GM12878 (cell line): ENCODE results near the gene LIPG. TPM values are rescaled to one million over a fixed set of nuclear protein-coding genes. Genes with fewer than 3 reads are reported as not detected.

Experiments
- ATAC-seq: fragments of 200-7000 bp; cut with Tn5 transposase; 3 replicates; pipeline ENCODE4 v1.9.1; 2020; ENCODE audit warnings: mild to moderate bottlenecking, moderate library complexity
- BruUV-seq: library from RNA; stranded (reverse); fragments of 400-500 nt; replicated peaks from 2 replicates; lab custom pipeline; 2021; lab: Mats Ljungman, UMichigan
- CTCF ChIA-PET: fragments of 300-600 bp; sonication (Branson Sonifier 250); formaldehyde crosslinking; extraction: SDS; loops from one replicate; lab custom pipeline; 2021; ENCODE audit warnings: inconsistent platforms; lab: Yijun Ruan, JAX
- POLR2A ChIA-PET: fragments of 350-600 bp; formaldehyde crosslinking; extraction: SDS; loops from one replicate; lab custom pipeline; 2021; ENCODE audit warnings: inconsistent platforms; lab: Charles Lee
- RAD21 ChIA-PET: fragments of 300-600 bp; sonication (Branson Sonifier 250); formaldehyde crosslinking; loops from one replicate; lab custom pipeline; 2023; ENCODE audit warnings: antibody characterized with exemption; ENCODE audit not compliant: unreplicated experiment; lab: Charles Lee
- SMC1A ChIA-PET: fragments of 300-600 bp; sonication (Branson Sonifier 250); formaldehyde crosslinking; loops from one replicate; lab custom pipeline; 2023; ENCODE audit not compliant: unreplicated experiment, uncharacterized antibody; lab: Charles Lee
- DNase-seq: peaks from one replicate; pipeline ENCODE4 v3.0.0-alpha.2; 2011; ENCODE audit warnings: low read depth, low spot score
- FAIRE-seq: peaks from 3 replicates; lab custom pipeline; 2011; peaks lifted over from hg19 to GRCh38; lab: Jason Lieb, UNC
- H2AFZ ChIP-seq: 2 replicates; pipeline ENCODE4 v1.6.0; 2011; ENCODE audit warnings: low read depth, low read length, control low read depth; ENCODE audit not compliant: control insufficient read depth
- H3K27ac ChIP-seq: 2 replicates; pipeline ENCODE4 v1.5.1; 2011; ENCODE audit warnings: control low read depth; ENCODE audit not compliant: control insufficient read depth, insufficient read depth
- H3K27me3 ChIP-seq, 2 experiments: replicated peaks in 1 of 2; 2 replicates each; pipeline versions ENCODE4 v1.6.0 to v1.6.1; 2011; ENCODE audit warnings: low read length in 1 of 2; ENCODE audit not compliant: control insufficient read depth in 2 of 2, insufficient read depth in 2 of 2
- H3K36me3 ChIP-seq, 2 experiments: 2 replicates each; pipeline ENCODE4 v1.5.1; 2011; ENCODE audit warnings: low read length in 1 of 2; ENCODE audit not compliant: control insufficient read depth in 2 of 2, insufficient read depth in 2 of 2
- H3K4me1 ChIP-seq: 2 replicates; pipeline ENCODE4 v1.6.1; 2011; ENCODE audit warnings: mild to moderate bottlenecking, low read length, moderate library complexity, mixed read lengths; ENCODE audit not compliant: control insufficient read depth, insufficient read depth
- H3K4me2 ChIP-seq: 2 replicates; pipeline ENCODE4 v1.6.0; 2011; ENCODE audit warnings: control low read depth; ENCODE audit not compliant: control insufficient read depth, insufficient read depth
- H3K4me3 ChIP-seq: fragments of 200-600 bp; sonication (generic); 2 replicates; pipeline ENCODE4 v1.5.1; 2016
- H3K79me2 ChIP-seq: 2 replicates; pipeline ENCODE4 v1.6.0; 2011; ENCODE audit warnings: low read length; ENCODE audit not compliant: control insufficient read depth, insufficient read depth
- H3K9ac ChIP-seq: 2 replicates; pipeline ENCODE4 v1.8.0; 2011; ENCODE audit warnings: low read length, control low read depth, mixed read lengths; ENCODE audit not compliant: control insufficient read depth, insufficient read depth
- H3K9me3 ChIP-seq: replicated peaks from 3 replicates; pipeline ENCODE4 v1.5.1; 2011; ENCODE audit warnings: mild to moderate bottlenecking, low read length; ENCODE audit not compliant: control insufficient read depth, insufficient read depth
- H4K20me1 ChIP-seq: 2 replicates; pipeline ENCODE4 v1.6.0; 2011; ENCODE audit not compliant: control insufficient read depth, insufficient read depth
- CEBPB ChIP-seq, 2 experiments: fragments of 150-350 bp in 1 of 2; IDR thresholded peaks; 2 replicates each; pipeline ENCODE4 v1.6.1; 2012 to 2014; ENCODE audit warnings: low read depth in 2 of 2, low read length in 2 of 2, borderline replicate concordance in 1 of 2, inconsistent platforms in 1 of 2
- ELK1 ChIP-seq: IDR thresholded peaks from 2 replicates; pipeline ENCODE4 v1.6.1; 2012; ENCODE audit warnings: low read depth, low read length, improper control_type of control experiment
- FOXK2 ChIP-seq: fragments of 450-650 bp; IDR thresholded peaks from 2 replicates; pipeline ENCODE4 v1.6.1; 2017; ENCODE audit warnings: mild to moderate bottlenecking, moderate library complexity
- HCFC1 ChIP-seq: fragments of 150-350 bp; IDR thresholded peaks from 2 replicates; pipeline ENCODE4 v1.6.1; 2014; ENCODE audit warnings: low read length
- HDAC6 ChIP-seq: fragments of 200-600 bp; sonication (generic); IDR thresholded peaks from one replicate; pipeline ENCODE4 v1.8.0; 2017; ENCODE audit warnings: antibody characterized with exemption; ENCODE audit not compliant: unreplicated experiment
- HDGF ChIP-seq: fragments of 450-650 bp; IDR thresholded peaks from 2 replicates; pipeline ENCODE4 v1.6.1; 2016; ENCODE audit warnings: antibody characterized with exemption
- JUNB ChIP-seq: IDR thresholded peaks from 2 replicates; pipeline ENCODE4 v1.6.1; 2016; ENCODE audit warnings: antibody characterized with exemption, mild to moderate bottlenecking
- LARP7 ChIP-seq: fragments of 450-650 bp; IDR thresholded peaks from 2 replicates; pipeline ENCODE4 v1.6.1; 2017; ENCODE audit warnings: mild to moderate bottlenecking
- MYB ChIP-seq: fragments of 150-350 bp; IDR thresholded peaks from 2 replicates; pipeline ENCODE4 v1.6.1; 2014; ENCODE audit warnings: mild to moderate bottlenecking, low read depth, low read length, borderline replicate concordance
- NR2C1 ChIP-seq: fragments of 450-650 bp; IDR thresholded peaks from 2 replicates; pipeline ENCODE4 v1.6.1; 2017; ENCODE audit warnings: antibody characterized with exemption, mild to moderate bottlenecking, moderate library complexity
- SMARCA5 ChIP-seq: fragments of 450-650 bp; IDR thresholded peaks from 2 replicates; pipeline ENCODE4 v1.6.1; 2017; ENCODE audit warnings: mild to moderate bottlenecking
- TAF1 ChIP-seq: IDR thresholded peaks from 2 replicates; pipeline ENCODE4 v1.6.1; 2011; ENCODE audit warnings: mild to moderate bottlenecking, low read depth, low read length, borderline replicate concordance
- TBL1XR1 ChIP-seq: IDR thresholded peaks from 2 replicates; pipeline ENCODE4 v1.6.1; 2012; ENCODE audit warnings: low read depth, low read length, improper control_type of control experiment
- ZNF217 ChIP-seq: fragments of 450-650 bp; IDR thresholded peaks from 2 replicates; pipeline ENCODE4 v1.6.1; 2017; ENCODE audit warnings: antibody characterized with exemption, mild to moderate bottlenecking
- ZNF687 ChIP-seq: fragments of 450-650 bp; IDR thresholded peaks from 2 replicates; pipeline ENCODE4 v1.6.1; 2017; ENCODE audit warnings: mild to moderate bottlenecking, moderate library complexity
- WGBS: methylation state at CpG from one replicate; pipeline ENCODE4 v1.1.6; 2016; ENCODE audit warnings: low lambda C conversion rate; ENCODE audit not compliant: insufficient replicate concordance, insufficient coverage; ENCODE audit errors: missing lambda C conversion rate; 5-methylcytosine and 5-hydroxymethylcytosine counted together
- in situ Hi-C: fragments of 300-500 bp; cut with MboI; formaldehyde crosslinking; loops from 9 replicates; pipeline ENCODE4 v1.14.3; 2018; ENCODE audit warnings: mixed read lengths
- intact Hi-C: fragments of 100-400 bp; cut with micrococcal nuclease; formaldehyde crosslinking; loops from one replicate; pipeline ENCODE4 v1.14.2; 2022; ENCODE audit not compliant: unreplicated experiment
- polyA plus RNA-seq, 11 experiments: library from polyadenylated mRNA; depleted of rRNA in 4 of 11; unstranded in 6 of 11; stranded (reverse) in 5 of 11; fragments of >200 nt; fragmentation: Nextera tagmentation in 4 of 11; fragmentation: Illumina TruSeq in 1 of 11; extraction: Ambion mirVana in 4 of 11; extraction: Trizol in 1 of 11; gene quantifications; 1 replicate in 1 of 11; 2 replicates in 10 of 11; pipeline versions ENCODE4 v1.2.1 to v1.2.3, GENCODE V29; 2011 to 2016; ENCODE audit warnings: inconsistent platforms in 2 of 11, missing spikeins in 2 of 11, low read depth in 1 of 11
- total RNA-seq, 4 experiments: library from RNA; depleted of rRNA in 3 of 4; stranded (reverse); fragments of >200 nt in 3 of 4; fragmentation: Illumina TruSeq in 1 of 4; extraction: Trizol in 1 of 4; gene quantifications; 2 replicates each; pipeline versions ENCODE4 v1.2.1 to v1.2.3, GENCODE V29; 2013 to 2021
- TF ChIP-seq, protein P1 (sequence below): fragments of 450-650 bp; IDR thresholded peaks from 2 replicates; pipeline ENCODE4 v1.6.1; 2018; ENCODE audit warnings: borderline replicate concordance, mild to moderate bottlenecking; ENCODE audit not compliant: partially characterized antibody

LIPG gene
- total and polyA plus RNA-seq, 10 of the 15 experiments (the other 5 are each of a cell fraction or from before 2014, with no cell fraction given) = 0.04 to 0.55 (median 0.18) TPM; not detected in 1

DNA sequence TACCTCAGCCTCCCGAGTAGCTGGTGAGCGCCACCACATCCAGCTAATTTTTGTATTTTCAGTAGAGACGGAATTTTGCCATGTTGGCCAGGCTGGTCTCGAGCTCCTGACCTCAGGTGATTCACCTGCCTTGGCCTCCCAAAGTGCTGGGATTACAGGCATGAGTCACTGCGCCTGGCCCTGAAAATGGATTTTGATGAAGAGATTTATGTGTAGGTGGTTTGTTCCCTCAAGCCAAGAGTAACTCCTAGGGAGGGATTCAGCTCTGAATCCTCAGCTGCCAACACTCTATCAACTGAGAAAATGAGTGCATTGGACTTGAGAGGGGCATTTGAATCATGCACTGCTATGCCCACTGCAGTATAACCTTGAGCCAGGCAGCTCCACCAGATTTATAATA, 17.5 kb upstream of the LIPG start:
- H3K27ac ChIP-seq = no peak overlapping the region
- no peaks in the 10 kb centered on the region for H4K20me1 ChIP-seq
- POLR2A ChIA-PET = no interaction called here
- H3K27me3 ChIP-seq = no peaks in the 10 kb centered on the region
- H3K79me2 ChIP-seq = no peaks in the 10 kb centered on the region
- intact Hi-C loops (no loop called here), in situ Hi-C loops (no loop called here)
- FAIRE-seq (no peak), DNase-seq (no peak), ATAC-seq (no peak)
- H2AFZ ChIP-seq = no peak overlapping the region
- H3K36me3 ChIP-seq = no peaks in the 10 kb centered on the region
- no TSS peak for BruUV-seq
- 61% methylated on average over 5 of the region's 5 CpGs for WGBS
- no peaks in the 10 kb centered on the region for H3K9me3 ChIP-seq
- H3K4me3 ChIP-seq = no peak overlapping the region
- SMC1A ChIA-PET = no interaction called here
- RAD21 ChIA-PET = no interaction called here
- no peak overlapping the region for H3K9ac ChIP-seq
- CTCF ChIA-PET = interaction anchor here (1.3 kb wide), 1 partner anchor 34 kb away, joined by 3 read pairs; no protein-coding TSS in a partner anchor
- no peaks in the 10 kb centered on the region for H3K4me1 ChIP-seq
- H3K4me2 ChIP-seq = no peak overlapping the region
- TF ChIP-seq NR2C1 (no peak), SMARCA5 (no peak), ZNF687 (no peak), HCFC1 (no peak), CEBPB (IDR thresholded peaks at IDR 0.05; ENCODE audit: borderline replicate concordance in 1 of 2, low read depth in 2 of 2, low read length in 2 of 2) (no peak), JUNB (no peak), HDAC6 (no peak), ELK1 (no peak), ZNF217 (no peak), LARP7 (no peak), HDGF (no peak), TBL1XR1 (no peak), MYB (no peak), FOXK2 (no peak), TAF1 (no peak)
- TF ChIP-seq, protein P1, sequence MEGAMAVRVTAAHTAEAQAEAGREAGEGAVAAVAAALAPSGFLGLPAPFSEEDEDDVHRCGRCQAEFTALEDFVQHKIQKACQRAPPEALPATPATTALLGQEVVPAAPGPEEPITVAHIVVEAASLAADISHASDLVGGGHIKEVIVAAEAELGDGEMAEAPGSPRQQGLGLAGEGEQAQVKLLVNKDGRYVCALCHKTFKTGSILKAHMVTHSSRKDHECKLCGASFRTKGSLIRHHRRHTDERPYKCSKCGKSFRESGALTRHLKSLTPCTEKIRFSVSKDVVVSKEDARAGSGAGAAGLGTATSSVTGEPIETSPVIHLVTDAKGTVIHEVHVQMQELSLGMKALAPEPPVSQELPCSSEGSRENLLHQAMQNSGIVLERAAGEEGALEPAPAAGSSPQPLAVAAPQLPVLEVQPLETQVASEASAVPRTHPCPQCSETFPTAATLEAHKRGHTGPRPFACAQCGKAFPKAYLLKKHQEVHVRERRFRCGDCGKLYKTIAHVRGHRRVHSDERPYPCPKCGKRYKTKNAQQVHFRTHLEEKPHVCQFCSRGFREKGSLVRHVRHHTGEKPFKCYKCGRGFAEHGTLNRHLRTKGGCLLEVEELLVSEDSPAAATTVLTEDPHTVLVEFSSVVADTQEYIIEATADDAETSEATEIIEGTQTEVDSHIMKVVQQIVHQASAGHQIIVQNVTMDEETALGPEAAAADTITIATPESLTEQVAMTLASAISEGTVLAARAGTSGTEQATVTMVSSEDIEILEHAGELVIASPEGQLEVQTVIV = no peak
